GM21576 (cell line): ENCODE data around the gene GRIN3B.

Experiments used
- ATAC-seq: cut with Tn5 transposase; IDR thresholded peaks from one replicate; pipeline ENCODE4 v1.9.1; 2021; ENCODE audit warnings: mild to moderate bottlenecking, moderate library complexity; ENCODE audit not compliant: unreplicated experiment

GRIN3B gene

DNA sequence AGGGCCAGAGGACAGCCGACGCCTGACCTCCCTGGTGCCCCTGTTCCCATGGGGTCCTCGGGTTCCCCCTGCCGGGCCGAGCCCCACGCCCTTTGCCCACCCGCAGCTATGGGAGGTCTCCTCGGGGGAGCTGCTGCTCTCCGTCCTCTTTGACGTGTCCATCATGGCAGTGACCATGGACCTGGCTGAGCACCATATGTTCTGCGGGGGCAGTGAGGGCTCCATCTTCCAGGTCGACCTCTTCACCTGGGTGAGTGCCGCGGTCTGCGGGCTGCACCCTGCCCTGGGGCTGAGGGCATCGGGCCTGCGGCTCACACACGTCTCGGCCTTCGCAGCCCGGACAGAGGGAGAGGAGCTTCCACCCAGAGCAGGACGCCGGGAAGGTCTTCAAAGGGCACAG lies 9.5 kb upstream of the GRIN3B start:
- no peak for ATAC-seq

DNA sequence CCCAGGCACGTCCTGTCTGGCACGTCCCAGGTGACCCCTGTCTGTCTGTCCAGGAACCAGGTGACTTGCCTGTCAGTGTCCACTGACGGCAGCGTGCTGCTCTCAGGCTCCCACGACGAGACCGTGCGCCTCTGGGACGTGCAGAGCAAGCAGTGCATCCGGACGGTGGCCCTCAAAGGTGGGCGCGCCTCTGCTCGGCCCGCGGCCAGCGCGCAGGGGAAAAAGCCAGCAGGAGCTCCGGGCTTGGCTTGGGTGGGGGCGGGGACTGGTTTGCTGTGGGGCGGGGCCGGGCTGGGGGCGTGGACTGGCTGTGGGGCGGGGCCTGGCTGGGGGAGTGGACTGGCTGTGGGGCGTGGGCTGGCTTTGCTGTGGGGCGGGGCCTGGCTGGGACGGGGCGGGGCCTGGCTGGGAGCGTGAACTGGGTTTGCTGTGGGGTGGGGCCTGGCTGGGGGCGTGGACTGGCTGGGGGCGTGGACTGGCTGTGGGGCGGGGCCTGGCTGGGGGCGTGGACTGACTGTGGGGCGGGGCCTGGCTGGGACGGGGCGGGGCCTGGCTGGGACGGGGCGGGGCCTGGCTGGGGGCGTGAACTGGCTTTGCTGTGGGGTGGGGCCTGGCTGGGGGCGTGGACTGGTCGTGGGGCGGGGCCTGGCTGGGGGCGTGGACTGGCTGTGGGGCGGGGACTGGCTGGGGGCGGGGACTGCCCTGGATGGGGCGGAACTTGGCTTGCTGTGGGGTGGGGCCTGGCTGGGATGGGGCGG lies 8.9 kb upstream of the GRIN3B start:
- ATAC-seq = no peak

DNA sequence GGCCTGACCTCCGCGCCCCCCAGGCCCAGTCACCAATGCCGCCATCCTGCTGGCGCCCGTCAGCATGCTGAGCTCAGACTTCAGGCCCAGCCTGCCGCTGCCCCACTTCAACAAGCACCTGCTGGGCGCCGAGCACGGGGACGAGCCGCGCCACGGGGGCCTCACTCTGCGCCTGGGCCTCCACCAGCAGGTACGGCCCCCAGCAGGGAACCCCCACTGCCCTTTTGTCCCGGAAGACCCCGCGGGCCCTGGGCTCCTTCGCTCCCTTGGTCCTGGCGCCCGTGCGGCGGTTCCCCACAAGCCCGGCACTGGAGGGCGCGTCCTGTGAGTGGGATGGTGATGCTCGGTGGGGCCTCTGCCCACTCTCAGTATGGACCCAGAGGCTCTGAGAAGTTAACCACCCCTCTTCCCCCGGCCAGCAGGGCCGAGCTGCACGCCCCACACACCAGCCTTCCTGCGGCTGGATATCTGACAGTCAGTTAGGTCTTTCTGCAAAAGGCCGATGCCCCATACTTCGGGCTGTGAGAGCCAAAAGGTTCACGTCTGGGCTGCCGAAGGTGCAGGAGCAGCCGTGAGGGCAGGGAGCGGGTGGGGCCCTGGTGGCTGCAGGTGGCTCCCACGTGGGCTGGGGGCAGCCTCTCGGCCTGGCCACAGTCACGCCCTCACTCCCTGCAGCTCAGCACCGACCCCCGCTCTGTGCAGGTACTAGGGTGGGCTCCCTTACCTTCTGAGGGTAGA lies 8.1 kb upstream of the GRIN3B start:
- ATAC-seq = no peak

DNA sequence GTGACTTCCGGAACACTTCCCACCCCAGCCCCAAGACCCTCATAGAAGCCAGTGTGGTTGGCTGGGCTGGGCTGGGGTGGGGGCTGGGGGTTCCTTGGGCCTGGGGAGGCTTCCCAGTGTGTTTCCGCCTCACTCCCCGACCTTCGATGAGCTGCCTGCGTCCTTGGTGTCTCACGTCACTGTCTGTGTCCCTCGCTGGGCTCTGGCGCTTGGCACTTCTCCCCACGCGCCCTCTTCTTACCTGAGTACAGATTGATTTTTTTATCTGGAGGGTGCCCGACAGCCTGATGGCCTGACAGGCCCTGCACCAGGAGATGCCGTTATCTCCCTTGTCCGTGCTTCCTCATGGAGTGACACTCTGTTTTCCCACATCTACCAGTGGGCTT lies 7.6 kb upstream of the GRIN3B start:
- ATAC-seq = no peak

DNA sequence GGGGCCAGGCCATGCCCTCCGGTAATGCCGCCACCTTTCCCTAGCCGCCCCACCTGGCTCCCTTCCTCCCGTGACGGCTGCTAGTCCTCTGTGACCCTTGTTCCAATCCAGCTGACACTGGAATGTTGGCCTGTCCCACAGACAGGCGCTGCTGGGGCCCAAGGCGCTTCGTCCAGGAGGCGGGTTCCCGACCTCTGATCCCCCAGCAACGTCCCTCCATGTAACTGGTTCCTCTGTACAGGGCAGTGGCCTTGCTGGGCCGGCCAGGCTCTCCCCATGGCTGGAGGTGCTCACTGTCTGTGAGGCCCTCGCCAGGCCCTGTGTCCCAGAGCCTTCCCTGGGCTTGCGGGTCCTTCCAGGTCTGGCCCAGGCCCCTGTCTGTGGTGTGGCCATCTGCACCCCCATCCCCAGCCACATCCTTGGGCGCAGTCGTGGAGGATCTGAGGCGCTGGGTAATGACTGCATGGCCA lies 6.8 kb upstream of the GRIN3B start:
- no peak for ATAC-seq

DNA sequence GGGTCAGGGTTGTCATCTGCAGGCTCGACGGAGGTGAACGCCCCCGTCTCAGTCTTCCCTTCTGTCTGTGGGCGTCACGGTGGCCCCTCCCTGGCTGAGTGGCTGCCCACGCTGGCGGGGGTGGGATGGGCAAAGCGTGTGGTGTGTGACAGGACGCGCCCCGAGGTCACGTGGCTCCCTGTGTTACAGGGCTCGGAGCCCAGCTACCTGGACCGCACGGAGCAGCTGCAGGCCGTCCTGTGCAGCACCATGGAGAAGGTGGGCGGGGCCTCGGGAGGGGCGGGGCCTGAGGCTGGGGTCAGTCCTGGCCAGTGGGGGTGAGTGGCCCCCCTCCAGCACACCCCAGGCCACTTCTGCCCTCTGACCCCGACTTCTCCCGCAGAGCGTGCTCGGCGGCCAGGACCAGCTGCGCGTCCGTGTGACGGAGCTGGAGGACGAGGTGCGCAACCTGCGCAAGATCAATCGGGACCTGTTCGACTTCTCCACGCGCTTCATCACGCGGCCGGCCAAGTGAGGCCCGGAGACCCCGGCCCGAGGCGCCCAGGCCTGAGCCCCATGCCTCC lies 6.3 kb upstream of the GRIN3B start:
- ATAC-seq = no peak

DNA sequence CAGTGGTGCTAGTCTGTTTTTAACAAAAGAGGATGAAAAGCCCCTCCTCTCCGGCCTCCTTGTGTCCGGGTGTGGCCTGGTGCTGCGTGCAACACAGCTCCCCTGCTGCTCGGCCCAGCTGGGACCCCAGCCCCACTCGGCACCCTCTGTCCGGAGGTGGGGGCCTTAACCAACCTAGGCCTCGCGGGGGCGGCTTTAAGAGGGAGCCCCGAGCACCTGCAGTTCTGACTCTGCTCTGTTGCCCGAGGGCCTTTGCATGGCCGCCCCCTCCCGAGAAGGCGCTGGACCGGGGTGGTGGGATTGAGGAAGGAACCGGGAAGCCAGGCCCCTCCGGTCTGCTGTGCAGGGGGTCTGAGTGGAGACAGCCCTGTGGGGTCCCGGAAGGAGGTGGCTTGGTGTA lies 5.7 kb upstream of the GRIN3B start:
- no peak for ATAC-seq

DNA sequence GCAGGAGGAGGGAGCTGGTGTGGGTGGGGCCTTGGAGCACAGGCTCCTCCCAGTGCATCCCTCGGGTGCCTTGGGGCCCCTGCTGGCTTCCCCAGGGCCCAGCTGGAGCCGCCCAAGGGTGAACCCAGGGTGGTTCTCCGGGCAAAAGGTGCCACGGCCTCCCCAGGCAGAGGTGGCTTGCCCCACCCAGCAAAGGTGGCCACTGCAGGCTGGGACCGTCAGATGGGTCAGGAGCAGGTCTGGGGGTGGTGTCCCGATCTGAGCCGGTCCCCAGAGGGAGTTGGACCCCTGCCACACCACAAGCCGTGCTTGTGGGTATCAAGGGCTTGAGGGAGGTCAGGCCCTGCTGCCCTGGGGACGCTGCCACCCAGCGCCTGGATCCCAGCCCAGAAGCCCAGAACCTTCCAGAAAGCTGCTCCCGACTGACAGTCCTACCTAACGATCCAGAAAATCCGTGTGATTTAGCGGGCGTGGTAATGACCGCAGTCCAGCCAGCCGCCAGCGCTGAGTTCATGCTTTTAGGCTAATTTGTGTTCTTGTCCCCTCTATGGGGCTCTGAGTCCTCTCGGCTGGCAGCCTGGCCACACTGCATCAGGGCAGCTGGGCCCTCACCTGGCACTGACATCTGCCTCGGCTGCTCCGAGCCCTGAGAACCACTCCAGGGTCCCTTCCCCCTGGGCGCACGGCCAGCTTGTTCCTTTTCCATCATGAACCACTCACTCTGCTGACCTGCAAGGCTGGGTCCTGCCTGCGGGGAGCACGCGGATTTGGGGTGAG lies 5.0 kb upstream of the GRIN3B start:
- no peak for ATAC-seq

DNA sequence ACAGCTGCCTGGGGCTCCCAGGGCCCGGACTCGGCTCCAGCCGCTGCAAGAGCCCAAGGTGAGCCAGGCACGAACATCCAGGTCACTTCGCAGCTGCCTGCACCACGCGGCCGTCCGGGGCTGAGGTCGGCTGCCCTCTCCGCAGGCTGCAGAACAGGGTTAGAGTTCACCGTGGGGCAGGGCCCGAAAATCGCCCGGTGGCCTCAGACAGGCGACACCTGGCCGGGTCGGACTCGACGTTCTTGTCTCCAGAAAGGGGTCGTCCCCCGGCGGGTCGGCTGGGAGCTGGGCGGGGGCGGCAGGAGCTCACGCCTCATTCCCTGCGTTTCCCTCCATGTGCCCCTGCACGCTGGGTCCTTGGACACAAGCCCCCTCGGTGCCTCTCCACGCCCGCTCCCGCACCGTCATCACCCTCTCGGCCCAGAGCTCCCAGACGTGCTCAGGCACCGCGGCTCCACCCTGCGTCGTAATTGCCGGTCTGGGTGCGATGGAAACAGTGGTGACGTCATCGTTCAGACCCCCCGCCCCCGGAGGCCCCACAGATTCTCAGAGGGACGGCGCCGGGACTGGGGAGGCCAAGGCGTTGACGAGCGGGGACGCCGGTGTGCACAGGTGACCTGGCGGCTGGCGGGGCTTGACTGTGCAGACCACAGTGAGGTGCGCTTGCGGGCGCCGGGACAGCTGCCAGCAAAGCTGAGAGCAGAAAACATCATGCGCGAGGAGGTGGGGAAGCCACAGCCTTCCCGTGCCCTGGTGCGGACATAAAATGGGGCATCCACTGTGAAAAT lies 4.0 kb upstream of the GRIN3B start:
- ATAC-seq = no peak

DNA sequence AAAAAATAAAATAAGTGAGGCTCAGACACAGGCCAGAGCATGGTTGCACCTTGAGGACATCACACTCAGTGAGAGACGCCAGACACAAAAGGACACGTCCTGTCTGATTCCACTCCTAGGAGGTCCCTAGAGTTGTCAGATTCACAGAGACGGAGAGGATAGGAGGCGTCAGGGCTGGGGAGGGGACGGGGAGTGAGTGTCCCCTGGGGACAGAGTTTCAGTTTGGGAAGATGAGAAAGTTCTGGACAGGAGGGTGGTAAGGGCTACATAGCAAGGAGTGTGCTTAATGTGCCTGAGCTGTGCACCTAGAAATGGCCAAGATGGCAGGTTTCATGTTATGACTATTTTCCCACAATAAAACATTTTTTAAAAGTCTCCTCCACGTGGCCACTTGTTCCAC lies 2.2 kb upstream of the GRIN3B start:
- ATAC-seq = no peak

DNA sequence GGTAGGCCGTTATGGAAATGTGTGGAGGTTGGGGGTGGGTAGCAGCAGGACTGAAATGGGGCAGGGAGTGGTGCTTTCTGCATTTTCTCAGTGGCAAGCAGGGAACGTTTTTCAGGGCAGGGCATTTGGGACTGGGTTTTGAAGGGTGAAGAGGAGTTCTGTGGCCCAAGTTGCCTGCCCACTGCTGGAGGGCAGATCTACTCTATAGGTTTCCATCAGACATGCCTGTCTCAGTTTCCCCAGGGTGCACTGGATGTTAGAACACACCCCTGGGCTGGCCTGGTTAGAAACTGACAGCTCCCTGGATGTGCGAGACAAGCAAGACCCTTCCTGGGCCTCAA lies 870 bp upstream of the GRIN3B start:
- no peak for ATAC-seq

DNA sequence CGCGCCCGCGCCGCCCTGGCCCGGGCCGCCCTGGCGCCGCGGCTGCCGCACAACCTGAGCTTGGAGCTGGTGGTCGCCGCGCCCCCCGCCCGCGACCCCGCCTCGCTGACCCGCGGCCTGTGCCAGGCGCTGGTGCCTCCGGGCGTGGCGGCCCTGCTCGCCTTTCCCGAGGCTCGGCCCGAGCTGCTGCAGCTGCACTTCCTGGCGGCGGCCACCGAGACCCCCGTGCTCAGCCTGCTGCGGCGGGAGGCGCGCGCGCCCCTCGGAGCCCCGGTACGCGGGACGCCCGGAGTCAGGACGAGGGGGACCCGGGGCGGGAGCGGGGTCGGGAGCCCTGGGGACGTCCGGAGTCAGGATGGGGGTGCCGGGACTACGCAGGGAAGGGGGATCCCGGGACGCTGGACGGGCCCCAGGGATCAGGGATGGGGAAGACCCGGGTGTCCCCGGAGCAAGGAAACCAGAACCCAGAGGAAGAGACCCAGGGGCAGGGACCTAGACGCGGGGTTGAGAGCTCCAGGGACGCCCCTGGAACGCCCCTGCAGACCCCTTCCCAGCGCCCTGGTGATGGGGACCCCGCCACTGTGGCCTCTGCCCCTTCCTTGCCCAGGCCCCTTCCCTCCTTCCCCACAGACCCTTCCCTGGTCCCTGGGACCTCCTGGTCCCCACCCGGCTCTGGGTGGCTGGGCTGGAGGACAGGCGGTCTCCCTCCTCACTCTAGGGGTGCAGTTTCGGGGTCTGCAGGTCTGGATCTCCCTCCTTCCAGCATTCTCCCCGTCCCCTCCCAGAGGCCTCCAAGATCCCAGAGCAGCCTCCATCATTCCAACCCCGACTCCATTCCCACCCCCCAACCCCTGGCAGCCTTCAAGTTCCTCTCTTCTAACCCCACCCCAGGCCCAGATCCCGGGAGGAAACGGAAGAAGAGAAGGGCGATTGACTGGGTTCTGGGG lies 645 bp downstream of the GRIN3B start:
- ATAC-seq = no peak

DNA sequence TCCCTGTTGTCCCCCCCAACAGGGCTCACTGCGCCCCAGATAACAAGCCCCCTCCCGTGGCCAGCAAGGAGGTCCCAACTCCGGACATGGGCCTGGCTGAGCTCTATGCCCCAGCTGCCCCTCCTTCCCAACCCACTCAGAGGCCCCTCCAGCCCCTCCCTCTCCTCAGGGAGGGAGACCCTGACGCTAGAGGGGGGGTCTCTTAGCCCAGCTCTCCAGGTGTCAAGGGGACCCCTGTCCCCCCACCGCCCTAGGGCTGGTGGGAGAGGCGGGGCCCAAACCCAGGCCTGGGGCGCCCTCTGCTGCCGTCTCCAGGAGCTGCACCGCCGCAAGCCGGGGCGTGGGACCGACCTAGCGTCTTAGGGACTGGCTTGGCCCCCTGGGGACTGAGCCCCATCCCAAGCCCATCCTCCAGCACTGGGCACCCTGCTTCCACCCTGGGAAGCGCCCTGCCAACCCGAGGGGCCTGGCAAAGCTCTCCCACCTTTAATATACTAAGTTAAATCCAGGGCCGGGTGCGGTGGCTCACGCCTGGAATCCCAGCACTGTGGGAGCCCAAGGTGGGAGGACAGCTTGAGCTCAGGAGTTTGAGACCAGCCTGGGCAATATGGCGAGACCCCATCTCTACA lies 1.4 kb downstream of the GRIN3B start:
- no peak for ATAC-seq

DNA sequence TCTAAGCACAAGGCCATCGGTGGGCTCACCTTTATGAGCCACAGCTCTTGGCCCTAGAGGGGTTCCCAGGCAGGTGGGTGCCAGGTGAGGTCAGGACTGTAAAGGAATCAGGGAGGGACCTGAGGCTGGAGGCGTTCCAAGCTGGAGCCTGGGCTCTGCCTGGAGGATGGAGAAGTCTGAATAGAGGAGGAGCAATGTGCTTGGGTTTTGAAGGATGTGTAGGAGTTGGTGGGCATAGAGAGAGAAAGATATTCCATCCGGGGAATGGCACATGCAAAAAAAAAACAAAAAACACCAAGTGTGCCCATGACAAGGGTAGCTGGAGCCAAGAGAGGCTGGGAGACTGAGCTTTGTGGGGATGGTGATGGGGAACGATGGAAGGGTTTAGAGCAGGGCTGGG lies 2.4 kb downstream of the GRIN3B start:
- no peak for ATAC-seq

DNA sequence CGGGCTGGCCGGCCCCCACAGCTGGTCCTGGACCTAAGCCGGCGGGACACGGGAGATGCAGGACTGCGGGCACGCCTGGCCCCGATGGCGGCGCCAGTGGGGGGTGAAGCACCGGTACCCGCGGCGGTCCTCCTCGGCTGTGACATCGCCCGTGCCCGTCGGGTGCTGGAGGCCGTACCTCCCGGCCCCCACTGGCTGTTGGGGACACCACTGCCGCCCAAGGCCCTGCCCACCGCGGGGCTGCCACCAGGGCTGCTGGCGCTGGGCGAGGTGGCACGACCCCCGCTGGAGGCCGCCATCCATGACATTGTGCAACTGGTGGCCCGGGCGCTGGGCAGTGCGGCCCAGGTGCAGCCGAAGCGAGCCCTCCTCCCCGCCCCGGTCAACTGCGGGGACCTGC lies 3.1 kb downstream of the GRIN3B start:
- ATAC-seq = no peak

DNA sequence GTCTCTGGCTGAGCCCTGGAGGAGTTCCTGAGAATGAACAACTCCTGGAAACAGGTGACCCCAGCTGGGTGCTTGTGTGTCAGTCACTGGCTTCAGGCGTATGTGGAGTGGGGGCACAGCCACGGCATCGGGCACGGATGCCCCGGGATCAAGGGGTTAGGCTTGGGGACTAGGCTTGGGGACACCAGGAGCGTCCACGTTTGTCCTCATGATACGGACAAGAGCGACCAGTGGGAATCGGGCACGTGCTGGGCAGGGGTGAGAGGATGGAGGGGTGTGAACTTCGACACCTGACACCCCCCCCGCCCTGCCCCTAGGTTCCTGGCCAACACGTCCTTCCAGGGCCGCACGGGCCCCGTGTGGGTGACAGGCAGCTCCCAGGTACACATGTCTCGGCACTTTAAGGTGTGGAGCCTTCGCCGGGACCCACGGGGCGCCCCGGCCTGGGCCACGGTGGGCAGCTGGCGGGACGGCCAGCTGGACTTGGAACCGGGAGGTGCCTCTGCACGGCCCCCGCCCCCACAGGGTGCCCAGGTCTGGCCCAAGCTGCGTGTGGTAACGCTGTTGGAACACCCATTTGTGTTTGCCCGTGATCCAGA lies 4.1 kb downstream of the GRIN3B start:
- no peak for ATAC-seq

DNA sequence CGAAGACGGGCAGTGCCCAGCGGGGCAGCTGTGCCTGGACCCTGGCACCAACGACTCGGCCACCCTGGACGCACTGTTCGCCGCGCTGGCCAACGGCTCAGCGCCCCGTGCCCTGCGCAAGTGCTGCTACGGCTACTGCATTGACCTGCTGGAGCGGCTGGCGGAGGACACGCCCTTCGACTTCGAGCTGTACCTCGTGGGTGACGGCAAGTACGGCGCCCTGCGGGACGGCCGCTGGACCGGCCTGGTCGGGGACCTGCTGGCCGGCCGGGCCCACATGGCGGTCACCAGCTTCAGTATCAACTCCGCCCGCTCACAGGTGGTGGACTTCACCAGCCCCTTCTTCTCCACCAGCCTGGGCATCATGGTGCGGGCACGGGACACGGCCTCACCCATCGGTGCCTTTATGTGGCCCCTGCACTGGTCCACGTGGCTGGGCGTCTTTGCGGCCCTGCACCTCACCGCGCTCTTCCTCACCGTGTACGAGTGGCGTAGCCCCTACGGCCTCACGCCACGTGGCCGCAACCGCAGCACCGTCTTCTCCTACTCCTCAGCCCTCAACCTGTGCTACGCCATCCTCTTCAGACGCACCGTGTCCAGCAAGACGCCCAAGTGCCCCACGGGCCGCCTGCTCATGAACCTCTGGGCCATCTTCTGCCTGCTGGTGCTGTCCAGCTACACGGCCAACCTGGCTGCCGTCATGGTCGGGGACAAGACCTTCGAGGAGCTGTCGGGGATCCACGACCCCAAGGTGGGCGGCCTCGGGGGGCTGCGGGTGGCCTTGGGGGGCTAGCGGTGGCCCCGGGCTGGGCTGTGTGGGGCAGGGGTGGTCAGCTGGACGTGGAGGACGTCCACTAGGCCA lies 4.8 kb downstream of the GRIN3B start:
- no peak for ATAC-seq
